HG03045 (cell line): Measurements from ENCODE around the gene RNF123.
A peak's percentile ranks its signal among the peaks of the same experiment; 100 is the strongest.

Experiments used
- ATAC-seq: cut with Tn5 transposase; IDR thresholded peaks from one replicate; pipeline ENCODE4 v1.9.1; 2021; ENCODE audit warnings: mild to moderate bottlenecking, moderate library complexity; ENCODE audit not compliant: unreplicated experiment

RNF123 gene

DNA sequence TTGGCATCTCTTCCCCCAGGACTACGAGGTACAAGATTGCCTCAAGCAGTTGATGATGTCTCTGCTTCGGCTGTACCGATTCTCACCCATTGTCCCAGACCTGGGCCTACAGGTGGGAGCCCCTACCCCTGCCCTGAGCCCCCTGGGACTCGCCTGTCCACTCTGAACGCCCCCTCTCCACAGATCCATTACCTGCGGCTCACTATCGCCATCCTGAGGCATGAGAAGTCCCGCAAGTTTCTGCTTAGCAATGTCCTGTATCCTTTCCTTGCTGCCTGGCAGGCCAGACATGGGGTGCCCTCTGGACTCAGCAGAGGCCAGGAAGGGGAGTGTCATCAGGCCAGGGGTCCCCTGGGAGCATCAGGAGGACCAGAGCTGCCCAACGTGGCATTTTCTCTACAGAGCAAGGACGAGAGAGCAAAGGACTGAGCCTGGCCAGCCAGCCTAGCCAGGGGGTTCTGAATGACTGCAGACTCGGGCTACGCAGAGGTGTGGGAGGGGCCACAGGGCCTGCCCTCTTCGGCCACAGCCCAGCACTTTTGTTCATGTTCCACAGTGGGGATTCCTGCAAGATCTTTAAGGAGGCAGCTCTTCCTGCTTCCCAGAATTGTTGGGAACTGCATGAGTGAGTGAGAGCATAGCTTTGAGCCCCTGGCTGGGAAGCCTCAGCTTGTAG, 11.2 kb downstream of the RNF123 start:
- no peak for ATAC-seq

DNA sequence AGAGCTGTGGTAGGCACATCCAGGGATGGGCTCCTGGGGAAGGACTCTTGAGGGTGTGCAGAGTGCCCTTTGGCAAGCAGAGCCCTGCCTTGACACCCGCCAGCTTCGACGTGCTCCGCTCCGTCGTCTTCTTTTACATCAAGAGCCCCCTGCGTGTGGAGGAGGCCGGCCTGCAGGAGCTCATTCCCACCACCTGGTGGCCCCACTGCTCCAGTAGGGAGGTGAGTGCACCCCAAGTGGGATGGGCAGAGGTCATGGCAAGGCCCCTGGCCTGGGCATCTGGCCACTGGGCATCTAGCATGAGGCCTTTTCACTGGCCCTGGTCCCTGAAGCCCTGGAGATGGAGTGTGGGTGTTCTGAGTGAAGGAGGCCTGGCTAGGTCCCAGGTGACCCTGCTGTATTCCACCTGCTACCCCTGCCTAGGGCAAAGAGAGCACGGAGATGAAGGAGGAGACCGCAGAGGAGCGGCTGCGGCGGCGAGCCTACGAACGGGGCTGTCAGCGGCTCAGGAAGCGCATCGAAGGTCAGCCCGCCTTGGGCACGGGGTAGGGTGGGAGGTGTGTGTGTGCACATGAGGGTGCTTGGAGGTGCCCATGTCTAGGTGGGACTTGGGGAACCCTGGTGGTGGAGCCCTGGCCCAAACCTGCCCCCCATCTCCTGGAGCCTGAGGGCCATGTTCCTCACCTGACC, 12.2 kb downstream of the RNF123 start:
- no peak for ATAC-seq

DNA sequence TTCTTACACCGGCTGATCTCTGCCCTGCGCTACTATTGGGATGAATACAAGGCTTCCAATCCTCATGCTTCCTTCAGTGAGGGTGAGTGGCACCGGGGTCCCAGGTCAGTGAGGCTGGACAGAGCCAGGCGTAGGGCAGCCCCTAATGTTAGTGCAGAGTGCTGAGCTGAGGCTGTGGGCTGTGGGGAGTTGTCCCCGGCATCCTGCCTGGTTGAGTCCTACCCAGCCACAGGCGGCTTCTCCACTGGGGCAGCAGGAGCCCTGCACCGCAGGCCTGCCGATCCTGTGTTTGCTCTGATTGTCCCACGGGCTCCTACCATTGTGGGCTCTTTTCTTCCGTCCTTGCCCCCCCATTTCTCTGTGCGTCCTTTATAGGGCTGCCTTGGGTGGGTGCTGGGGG, 13.3 kb downstream of the RNF123 start:
- ATAC-seq = no peak

DNA sequence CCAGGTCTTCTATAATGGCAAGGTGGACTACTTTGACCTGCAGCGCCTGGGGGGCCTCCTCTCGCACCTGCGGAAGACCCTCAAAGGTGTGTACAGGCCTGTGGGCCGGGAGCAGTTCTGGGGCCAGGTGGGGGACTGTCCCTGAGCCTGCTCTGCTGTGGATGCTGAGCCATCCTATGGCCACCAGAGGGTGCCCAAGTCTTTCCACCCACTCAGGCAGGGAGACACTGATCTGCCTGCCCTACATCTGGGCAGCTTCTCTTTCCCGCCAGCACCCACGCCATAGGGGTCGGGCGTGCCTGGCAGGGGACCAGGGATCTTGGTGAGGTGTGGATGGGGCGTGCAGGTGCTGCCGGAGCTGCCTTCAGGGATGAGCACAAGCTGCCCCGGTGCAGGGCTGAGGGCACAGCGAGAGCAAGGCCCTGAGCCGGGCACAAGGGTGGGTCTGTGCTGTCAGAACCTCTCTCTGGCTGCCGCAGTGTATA, 14.1 kb downstream of the RNF123 start:
- ATAC-seq = peak; percentile 60

DNA sequence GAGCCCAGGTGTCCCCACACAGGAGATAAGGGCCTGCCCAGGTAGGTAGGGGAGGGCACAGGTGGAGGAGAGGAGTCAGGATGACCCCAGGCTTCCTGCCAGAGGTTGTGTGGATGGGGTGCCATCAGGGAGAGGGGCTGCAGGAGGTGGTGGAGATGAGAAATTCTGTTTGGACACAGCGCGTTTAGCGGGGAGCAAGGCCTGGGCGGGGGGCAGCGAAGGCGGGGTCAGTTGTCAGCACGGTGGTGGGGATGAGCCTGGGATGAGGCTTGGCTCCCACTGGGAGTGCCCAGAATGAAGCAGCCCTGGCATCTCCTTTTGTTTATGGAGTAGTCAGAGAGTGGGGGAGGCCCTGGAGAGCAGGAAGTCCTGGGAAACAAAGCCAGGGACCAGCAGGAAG, 14.6 kb downstream of the RNF123 start:
- no peak for ATAC-seq

DNA sequence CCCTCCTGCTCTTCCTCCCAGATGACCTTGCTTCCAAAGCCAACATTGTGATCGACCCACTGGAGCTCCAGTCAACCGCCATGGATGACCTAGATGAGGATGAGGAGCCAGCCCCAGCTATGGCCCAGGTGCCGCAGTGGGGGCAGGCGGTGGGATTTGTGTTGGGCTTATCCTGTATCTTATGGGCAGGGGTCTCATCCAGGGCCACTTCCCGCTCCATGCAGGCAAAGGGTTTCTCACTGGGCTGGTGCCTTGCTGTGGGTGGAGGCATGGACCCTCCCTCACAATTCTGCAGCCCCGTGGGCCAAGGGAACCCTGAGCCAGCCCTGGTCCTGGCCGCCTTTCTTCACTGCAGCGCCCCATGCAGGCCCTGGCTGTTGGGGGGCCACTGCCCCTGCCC, 15.3 kb downstream of the RNF123 start:
- ATAC-seq = no peak

DNA sequence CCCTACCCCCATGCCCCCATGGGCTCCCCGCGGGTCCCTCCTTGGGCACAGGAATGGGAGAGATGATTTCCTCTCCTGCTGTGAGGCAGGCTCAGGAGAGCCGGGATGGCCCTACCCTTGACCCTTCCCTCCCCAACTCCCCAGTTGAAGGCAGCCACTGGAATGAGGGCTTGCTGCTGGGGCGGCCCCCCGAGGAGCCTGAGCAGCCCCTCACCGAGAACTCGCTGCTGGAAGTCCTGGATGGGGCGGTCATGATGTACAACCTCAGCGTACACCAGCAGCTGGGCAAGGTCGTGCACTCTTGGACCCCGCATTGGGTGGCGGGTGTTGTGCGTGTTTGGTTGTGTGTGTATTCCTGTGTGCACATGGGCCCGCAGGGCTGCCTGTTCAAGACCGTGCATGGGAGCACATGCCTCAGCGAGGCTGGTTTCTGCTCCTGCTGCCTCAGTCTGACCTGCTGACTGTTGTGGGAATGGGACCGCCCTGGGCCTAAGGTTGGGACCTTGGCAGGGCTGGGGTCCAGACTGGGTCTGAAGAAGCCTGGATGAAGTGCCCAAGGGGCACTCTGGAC, 16.1 kb downstream of the RNF123 start:
- no peak for ATAC-seq

DNA sequence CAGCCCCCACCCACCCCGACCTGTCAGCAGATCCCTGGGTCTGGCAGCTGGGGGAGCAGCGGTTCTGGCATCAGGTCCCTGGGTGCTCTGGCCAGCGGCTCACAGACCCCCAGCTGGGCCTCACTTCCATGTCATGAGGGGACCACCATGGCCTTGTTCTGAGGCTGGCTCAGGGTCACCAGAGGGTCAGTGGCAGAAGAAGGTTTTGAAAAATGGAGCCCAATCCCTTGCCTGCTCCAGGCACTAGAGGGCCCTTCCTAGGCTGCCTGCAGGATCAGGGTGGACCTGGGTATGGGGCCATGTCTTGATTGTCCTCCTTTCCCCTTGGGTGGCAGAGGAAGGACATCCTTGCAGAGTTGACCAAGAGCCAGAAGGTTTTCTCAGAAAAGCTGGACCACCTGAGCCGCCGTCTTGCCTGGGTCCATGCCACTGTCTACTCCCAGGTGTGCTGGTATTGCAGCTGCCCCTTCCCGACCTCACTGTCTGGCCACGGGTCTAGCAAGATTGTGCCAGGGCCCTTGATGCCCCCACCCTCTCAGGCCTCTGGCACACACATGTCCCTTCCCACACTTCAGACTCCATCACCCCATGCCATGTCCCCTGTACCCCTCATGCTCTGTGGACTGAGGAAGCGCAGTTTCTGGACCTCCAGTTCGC, 17.2 kb downstream of the RNF123 start:
- ATAC-seq = no peak

DNA sequence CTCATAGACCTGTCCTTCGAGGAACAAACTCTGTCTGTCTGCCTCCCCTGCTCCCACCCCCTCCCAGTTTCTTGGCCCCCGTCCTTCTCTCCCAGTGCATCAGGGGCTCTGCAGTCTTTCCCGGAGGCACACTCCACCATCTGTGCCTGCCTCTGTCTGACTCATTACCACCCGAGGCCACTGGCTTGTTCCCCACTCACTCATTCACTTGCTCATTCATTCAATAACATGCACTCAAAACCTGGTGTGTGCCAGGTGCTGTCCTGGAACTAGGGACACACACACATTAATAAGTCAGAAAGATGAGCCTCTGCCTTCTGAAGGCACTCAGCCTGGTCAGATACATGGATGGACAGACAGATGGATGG, 17.7 kb downstream of the RNF123 start:
- no peak for ATAC-seq

DNA sequence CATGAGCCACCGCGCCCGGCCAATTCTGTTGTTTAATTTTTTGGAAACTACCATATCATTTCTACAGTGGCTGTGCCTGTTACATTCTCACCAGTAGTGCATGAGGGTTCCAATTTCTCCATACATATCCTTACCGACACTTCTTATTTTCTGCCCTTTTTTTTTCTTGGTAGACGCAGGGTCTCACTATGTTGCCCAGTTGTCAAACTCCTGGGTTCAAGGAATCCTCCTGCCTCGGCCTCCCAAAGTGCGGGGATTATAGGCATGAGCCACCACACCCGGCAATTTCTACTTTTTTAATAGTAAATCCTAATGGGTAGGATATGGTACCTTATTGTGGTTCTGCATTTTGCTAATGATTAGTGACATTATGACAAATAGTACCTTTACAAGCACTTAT, 20.5 kb downstream of the RNF123 start:
- no peak for ATAC-seq

DNA sequence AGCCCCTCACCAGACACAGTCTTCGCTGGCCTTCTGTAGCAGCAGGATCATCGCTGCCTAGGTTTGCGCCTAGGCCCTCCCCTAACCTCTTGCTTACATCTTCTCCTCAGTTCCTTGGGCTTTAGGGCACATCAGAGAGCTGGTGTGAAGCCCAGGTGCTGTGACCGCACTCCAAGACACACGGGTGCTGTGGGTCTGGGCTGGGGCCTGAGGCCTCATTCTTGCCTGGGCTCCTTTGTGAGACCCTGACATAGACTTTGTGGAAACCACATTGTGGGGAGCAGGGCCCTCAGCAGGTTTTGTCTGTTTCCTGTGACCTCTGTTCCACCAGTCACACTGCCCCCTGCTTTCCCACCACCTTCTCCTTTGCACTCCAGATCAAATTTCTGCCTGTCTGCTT, 22.1 kb downstream of the RNF123 start:
- no peak for ATAC-seq

DNA sequence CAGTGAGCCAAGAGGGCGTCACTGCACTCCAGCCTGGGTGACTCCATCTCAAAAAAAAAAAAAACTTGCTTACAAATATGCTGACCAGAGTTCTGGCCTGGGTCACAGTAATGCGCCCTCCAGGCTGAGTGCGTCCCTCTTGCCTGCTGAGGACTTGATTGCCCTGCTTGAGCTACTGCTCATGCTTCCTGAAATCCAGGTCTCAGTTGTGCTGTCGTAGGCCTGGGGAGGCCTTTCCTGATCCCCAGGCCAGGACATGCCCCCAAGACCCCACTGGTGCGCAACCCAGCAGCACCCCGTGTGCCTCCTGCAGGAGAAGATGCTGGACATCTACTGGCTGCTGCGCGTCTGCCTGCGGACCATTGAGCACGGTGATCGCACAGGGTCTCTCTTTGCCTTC, 22.8 kb downstream of the RNF123 start:
- no peak for ATAC-seq

DNA sequence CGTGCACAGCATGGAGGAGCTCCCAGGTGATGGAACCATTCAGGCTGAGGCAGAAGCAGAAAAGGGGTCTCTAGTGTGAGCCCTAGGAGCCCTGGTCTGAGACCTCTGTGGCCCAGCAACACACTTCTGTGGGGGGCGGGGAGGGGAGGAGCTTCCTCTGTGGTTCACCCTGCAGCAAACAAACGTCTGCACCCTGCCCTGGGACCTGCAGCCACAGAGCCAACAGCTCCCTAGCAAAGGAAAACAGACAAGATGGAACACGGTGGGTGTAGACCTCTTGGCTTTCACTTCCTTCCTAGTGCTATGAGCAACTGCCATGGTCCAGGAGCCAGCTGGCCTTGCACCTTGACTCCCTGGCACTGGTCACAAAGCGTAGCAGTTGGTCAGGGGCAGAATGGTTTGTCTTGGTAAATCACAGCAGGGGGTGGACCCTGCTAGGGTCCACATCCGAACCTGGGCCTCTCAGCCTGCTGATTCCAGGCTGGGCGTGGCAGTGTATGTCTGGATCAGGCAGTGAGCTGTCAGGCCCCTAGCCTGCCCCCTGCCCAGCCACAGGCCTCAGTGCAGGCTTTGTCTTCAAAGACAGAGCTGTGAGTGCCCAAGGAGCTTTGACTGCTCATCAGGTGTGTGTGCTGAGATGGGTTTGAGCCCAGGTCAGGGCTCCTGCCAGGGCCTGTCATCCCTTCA, 23.4 kb downstream of the RNF123 start:
- ATAC-seq = no peak

DNA sequence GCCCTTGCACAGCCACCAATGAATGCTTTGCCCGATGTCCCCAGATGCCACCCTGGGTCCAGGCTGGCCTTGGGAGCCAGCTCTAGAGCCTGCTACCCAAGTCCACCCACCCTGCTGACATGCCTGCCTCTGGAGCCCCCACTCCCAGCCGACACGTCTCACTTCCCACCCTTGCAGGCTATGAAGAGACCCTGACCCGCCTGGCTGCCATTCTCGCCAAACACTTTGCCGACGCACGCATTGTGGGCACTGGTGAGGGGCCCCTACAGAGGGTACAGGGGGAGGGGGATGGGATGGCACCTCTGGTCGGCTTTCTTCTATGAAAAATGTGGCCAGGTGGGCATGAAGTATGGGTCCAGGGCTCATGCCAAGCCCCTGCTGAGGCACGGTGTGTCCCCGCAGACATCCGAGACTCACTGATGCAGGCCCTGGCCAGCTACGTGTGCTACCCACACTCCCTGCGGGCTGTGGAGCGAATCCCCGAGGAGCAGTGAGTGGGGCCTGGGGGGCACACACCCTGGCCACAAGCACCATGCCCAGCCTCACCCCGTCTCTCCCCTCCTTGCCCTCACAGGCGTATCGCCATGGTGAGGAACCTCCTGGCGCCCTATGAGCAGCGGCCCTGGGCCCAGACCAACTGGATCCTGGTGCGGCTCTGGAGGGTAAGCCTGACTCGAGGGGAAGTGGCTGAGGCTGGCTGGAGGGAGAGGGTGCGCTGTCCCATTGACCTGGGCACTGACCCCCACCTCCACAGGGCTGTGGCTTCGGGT, 24.2 kb downstream of the RNF123 start:
- ATAC-seq = no peak

DNA sequence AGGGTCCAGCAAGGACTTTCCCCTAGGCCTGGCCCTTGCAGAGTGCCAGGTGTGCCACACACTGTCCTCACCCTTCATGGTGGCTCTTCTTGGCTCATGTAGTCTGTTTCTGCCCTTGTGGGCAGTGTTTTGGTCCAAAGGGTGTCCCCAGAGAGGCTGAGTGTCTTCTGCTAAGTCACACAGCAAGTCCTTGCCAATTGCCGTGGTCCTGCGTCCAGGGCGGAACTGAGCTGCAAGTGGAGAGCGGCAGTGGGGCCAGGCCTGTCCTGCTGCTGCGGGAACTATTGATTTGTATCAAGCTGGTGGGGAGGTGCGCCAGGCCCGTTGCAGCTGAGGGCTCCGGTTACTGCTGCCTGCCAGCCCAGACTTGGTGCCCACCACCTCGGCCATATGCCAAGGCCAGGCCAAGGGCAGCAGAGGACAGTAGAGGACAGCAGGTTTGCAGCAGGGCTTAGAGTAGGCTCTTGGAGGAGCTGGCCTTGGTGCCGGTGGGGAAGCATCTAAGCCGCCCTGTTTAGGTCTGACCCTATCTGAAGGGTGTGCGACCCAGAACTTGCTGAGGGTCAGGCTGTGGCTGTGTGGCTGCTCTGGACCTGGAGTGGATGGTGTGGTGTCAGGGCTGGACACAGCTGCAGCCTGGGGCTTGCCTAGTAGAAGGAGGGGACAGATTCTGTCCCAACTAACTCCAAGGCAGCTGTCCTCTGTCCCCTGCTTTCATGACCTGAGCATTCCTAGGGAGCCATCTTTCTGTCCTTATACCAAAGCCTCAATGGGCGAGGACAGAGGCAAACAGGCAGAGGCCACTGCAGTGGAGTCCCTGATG, 25.6 kb downstream of the RNF123 start:
- no peak for ATAC-seq

DNA sequence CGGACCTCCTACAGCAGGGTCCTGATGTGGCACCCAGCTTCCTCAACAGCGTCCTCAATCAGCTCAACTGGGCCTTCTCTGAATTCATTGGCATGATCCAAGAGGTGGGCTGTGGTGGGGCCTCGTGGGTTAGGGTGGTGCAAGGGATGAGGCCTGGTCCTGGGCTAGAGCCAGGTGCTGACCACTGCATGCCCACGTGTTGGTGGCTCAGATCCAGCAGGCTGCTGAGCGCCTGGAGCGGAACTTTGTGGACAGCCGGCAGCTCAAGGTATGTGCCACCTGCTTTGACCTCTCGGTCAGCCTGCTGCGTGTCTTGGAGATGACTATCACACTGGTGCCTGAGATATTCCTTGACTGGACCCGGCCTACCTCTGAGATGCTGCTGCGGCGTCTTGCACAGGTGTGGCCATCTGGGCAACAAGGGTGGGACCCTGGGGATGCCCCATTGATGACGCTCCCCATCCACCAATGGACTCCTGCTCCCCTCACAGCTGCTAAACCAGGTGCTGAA, 26.3 kb downstream of the RNF123 start:
- no peak for ATAC-seq

DNA sequence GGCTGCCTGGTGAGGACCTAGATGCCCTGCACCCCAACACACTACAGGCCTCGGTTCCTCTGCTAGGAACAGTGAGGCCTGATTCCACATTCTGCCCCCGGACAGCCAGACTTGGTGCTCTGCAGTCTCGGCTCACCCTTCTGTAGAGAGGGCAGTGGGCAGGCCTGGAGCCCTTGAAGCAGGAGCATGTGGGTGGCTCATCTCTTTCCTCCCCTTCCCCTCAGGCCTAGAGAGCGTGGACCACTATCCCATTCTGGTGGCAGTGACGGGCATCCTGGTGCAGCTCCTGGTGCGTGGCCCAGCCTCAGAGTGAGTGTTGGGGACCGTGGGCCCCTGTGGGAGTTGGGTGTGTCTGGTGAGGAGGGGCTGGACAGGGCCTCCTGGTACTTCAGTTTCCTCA, 26.8 kb downstream of the RNF123 start:
- no peak for ATAC-seq

DNA sequence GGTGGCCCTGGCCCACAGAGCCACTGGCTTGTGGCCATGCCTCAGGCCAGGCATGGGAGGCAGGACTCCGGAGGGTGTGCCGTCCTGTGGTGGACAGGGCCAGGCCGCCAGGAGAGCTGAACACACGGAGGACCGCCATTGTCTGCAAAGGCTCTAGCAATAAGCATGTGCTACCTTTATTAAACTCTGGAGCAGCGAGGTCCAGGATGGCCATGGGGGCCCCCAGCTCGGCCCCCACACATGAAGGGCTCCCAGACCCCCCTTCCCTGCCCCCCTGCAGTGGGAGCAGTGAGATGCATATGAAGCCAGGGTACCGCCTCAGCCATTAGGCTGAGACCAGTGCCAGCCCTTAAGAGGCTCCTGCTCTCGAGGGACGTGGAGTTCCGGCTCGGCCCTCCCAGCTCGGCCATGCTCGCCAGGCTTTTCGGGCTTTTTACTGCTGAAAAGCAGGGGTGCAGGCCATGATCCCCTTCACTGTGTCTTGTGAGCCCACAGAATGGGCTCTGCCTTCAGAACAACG, 27.4 kb downstream of the RNF123 start:
- ATAC-seq = no peak

DNA sequence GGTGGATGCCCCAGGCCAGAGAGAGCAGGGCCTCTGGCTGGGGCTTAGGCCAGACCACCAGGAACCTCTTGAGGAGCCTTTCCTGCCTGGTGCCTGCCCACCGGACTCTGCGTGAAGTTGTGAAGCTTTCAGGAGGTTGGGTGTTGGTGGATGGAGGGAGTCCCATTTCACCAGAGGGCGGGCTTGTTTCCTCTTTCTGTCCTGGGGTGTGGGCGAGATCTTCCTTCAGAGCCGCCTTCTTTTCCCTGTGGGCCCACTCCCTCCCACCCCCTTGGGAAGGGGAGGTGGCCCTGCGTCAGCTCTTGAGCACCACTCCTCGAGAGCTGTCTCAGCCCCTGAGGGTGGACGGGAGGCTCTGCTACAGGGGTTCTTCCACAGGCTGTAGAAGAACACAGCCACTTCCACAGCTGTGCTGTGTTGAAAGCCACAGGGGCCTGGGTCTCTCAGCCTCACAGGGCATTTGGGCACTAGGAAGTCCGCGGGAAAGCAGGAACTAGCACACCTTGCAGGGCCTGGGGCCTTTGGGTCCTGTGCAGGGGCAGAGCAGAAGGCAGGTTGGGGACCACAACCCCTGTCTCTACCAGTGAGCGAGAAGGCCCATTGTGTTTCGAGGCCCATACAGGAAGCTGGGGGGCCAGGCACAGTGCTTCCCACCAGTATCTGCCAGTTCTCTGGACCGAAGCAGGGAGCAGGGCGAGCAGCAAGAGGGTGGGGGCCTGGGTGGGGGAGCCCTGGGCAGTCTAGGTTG, 28.0 kb downstream of the RNF123 start:
- no peak for ATAC-seq
